Bladder microvascular endothelial cell (primary cell): ENCODE measurements around the gene CD151. TPM values are rescaled to one million over a fixed set of nuclear protein-coding genes. Genes with fewer than 3 reads are reported as not detected.

Experiments used
- total RNA-seq: library from RNA; depleted of rRNA; stranded (reverse); fragments of >200 nt; gene quantifications from 2 replicates; pipeline ENCODE4 v1.2.3, GENCODE V29; 2014

CD151 gene
- 375 and 945 TPM in 2 replicates for total RNA-seq

GRCh38 chr11:832529-833113, at the start of gene CD151:
Gene CD151, plus strand, starts transcription at chr11:832952. Its CDS starts 3,118 bp downstream, at chr11:836070.

DNA sequence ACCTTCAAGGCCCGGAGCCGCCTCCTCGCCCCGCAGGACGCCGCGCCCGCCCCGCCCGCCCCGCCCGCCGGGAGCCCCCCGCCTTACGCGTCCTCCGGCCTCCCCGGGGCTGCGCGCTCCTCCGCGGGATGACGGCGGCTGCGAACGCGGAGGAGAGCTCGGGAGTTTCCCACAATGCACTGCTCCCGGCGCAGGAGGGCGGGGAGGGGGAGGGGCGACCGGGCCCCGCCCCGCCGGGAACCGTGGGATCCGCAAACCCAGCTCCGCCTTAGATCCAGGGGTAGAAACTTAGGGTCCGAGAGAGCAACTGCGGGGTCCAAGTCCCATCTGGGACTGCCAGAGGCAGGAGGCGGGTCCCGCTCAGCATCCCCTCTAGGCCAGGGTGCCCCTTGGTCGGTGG, 42.8 kb upstream of the CD151 start, which contains the start of gene CEND1:
CEND1 (minus strand) TSS at position 148 of the 400 bp plus-strand sequence. CDS start 1,514 bp downstream, outside the sequence.

DNA sequence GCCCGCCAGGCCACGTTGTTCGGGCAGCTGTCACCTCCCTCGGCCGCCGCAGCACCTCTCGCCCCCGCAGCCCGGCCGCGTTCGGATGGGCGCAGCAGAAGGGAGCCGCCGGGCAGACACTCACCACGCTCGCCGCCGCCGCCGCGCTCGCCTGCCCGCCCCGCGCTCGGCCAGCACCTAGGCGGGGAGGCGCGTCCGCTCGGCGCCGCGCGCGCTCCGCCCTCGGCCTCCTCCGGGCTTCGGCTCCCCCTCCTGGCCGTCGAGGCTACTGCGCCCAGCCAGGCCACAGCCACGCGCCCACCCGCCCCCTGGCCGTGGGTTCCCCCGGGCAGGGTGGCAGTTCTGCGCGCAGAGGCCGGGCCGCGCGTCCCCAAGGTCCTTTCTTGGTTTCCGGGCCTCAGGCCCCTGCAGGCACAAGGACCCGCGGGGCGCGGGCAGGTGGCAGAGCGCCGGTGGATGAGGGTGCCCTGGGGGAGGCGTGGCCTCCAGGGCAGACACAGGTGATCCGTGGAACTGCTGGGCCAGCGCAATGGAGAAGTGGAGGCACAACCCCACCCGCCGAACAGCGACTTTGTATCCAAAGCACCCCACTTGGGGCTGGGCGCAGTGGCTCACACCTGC, 34.5 kb upstream of the CD151 start, which contains the start of gene SLC25A22:
SLC25A22 (minus strand) TSS at position 189 of the 621 bp plus-strand sequence. CDS start 3,275 bp downstream, outside the sequence.

DNA sequence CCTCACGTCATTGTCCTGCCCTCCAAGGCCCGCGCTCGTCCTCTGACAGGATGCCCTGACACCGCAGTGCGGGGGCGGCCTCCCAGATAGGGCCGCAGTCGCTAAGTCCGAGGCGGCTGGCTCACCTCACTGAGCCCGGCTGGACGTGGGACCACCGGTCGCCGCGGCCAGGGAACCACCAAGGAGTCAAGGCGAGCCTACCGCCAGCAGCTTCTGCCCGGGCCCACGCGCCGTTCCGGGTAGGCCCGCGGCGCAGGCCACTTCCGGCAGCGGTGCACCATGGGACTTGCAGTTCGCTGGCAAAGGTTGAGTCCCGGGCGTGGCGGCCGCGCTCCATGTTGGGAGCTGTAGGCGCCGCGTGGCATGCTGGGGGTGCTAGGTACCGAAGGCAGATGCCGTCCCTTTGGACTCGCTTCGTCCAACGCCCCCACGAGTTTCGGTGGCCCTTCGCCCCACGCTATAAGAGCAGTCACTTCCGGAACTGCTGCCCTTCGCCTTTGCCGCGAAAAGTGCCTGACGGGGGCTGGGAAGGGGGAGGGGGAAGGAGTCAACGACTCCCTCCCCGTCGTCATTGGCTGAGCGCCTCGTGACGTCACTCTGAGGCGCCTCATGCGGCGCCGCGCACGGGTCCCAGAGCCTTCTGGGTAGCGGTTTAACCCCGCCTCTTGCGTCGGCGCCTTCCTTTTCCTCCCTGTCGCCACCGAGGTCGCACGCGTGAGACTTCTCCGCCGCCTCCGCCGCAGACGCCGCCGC, 23.3 kb upstream of the CD151 start, which contains the start of gene RPLP2:
RPLP2 (plus strand) TSS at position 681 of the 753 bp plus-strand sequence. CDS start 268 bp downstream, outside the sequence.

GRCh38 chr11:818396-819128, 14.2 kb upstream of the CD151 start, which contains the start of gene PNPLA2:
Gene PNPLA2, plus strand, starts transcription at chr11:818914. Its CDS starts 805 bp downstream, at chr11:819719.

DNA sequence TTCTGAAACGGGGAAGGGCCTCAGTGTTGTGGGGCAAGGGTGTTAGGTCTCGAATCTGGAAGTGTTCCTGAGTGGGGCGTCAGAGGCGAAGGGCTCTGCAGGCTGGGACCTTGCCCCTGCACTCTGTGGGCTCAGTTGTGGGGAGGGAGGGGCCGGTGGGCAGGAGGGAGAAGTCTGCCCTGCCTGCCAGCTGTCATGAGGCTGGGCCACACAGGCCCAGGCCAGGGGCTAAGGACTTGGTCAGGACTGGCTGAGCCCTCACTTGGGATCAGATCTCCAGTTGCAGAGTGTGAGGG, 4.9 kb upstream of the CD151 start, which contains the start of gene CRACR2B:
CRACR2B (plus strand) TSS at position 23 of the 296 bp plus-strand sequence. CDS start 689 bp downstream, outside the sequence.

DNA sequence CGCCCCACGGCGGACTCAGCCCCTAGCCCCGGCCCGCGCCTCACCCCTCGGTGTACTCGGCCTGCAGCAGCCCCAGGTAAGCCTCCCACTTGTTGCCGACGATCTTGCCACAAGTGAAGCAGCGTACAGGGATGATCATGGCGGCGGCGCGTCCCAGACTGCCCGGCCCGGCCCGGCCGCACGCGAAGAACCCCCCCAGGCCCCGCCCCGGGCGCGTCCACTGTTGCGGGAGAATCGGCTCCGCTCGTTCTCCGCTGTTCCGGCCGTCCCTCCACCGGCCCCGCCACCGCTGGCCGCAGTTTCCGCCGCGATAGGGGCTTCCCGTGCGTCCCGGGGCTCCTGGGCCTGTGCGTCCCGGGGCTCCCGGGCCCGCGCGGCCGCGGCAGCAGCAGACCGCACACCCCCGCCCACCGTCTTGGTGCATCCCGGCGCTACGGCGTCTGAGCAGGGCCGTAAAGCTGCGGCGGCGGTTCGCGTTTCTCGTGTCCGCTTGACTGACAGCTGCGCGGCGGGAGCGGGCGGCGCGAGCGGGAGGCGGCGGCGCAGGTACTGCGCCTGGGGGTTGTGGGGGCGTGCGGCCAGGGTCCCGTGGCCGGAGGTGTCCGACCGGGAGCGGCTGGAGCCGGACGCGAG, 9.7 kb downstream of the CD151 start, which contains the start of the genes POLR2L and TSPAN4:
POLR2L (minus strand) TSS at position 160 of the 633 bp plus-strand sequence; CDS start at position 139, 21 bp downstream.
TSPAN4 (plus strand) TSS at position 483 of the 633 bp plus-strand sequence. CDS start 7,453 bp downstream, outside the sequence.

Other genes starting within 250 kb of the CD151 start
- 13.1 and 17.6 TPM in 2 replicates for gene IRF7, start 217.0 kb upstream of the CD151 start, total RNA-seq
- gene CDHR5, start 208.0 kb upstream of the CD151 start, total RNA-seq: not detected in 2 replicates
- gene SCT, start 205.8 kb upstream of the CD151 start, total RNA-seq: not detected in 2 replicates
- gene DRD4, start 195.7 kb upstream of the CD151 start, total RNA-seq: not detected in 2 replicates
- 26.9 and 27.6 TPM in 2 replicates for gene DEAF1, start 137.7 kb upstream of the CD151 start, total RNA-seq
- gene TMEM80, start 137.1 kb upstream of the CD151 start, total RNA-seq: 6.5 and 6.9 TPM in 2 replicates
- 3.4 and 5.0 TPM in 2 replicates for gene EPS8L2, start 126.7 kb upstream of the CD151 start, total RNA-seq
- 112 and 136 TPM in 2 replicates for gene TALDO1, start 85.5 kb upstream of the CD151 start, total RNA-seq
- gene GATD1, start 55.5 kb upstream of the CD151 start, total RNA-seq: 20.7 and 24.2 TPM in 2 replicates
- not detected in 2 replicates for gene CEND1, start 42.9 kb upstream of the CD151 start, total RNA-seq
- gene SLC25A22, start 34.7 kb upstream of the CD151 start, total RNA-seq: 6.3 and 11.2 TPM in 2 replicates
- gene PIDD1, start 27.7 kb upstream of the CD151 start, total RNA-seq: 5.7 and 9.0 TPM in 2 replicates
- 246 and 250 TPM in 2 replicates for gene RPLP2, start 23.0 kb upstream of the CD151 start, total RNA-seq
- 19.8 and 44.4 TPM in 2 replicates for gene PNPLA2, start 14.0 kb upstream of the CD151 start, total RNA-seq
- gene CRACR2B, start 5.0 kb upstream of the CD151 start, total RNA-seq: 11.1 and 12.3 TPM in 2 replicates
- gene POLR2L, start 9.6 kb downstream of the CD151 start, total RNA-seq: 154 and 265 TPM in 2 replicates
- gene TSPAN4, start 9.9 kb downstream of the CD151 start, total RNA-seq: 131 and 142 TPM in 2 replicates
- gene CHID1, start 77.9 kb downstream of the CD151 start, total RNA-seq: 26.4 and 52.3 TPM in 2 replicates
- 27.5 and 46.4 TPM in 2 replicates for gene AP2A2, start 92.9 kb downstream of the CD151 start, total RNA-seq
- gene MUC6, start 203.8 kb downstream of the CD151 start, total RNA-seq: not detected in 2 replicates
- not detected in 2 replicates for gene MUC2, start 241.9 kb downstream of the CD151 start, total RNA-seq